Retinal pigment epithelial cell (primary cell): ENCODE results near the gene MCTP1.
"Not testable (repeated sequence)": the region's sequence is repeated elsewhere in the genome, so short reads cannot be mapped to it uniquely, and the experiment has no call there.

Experiments used
- DNase-seq: peaks from one replicate; pipeline ENCODE4 v3.0.0-alpha.2; 2010; ENCODE audit warnings: low read depth
- H3K4me3 ChIP-seq: 2 replicates; pipeline ENCODE4 v1.5.1; 2011; ENCODE audit warnings: mild to moderate bottlenecking, low read length, control low read depth, moderate library complexity
- TF ChIP-seq, protein P1 (sequence below): conservative IDR thresholded peaks from 2 replicates; pipeline ENCODE4 v1.5.1; 2011; ENCODE audit warnings: low read depth, low read length, control low read depth, inconsistent platforms

MCTP1 gene

GRCh38 chr5:94968507-94969095 is 316.3 kb downstream of the MCTP1 start:
- DNase-seq, result peak; percentile 47

GRCh38 chr5:94967525-94967924 is 317.4 kb downstream of the MCTP1 start:
- TF ChIP-seq, protein P1, sequence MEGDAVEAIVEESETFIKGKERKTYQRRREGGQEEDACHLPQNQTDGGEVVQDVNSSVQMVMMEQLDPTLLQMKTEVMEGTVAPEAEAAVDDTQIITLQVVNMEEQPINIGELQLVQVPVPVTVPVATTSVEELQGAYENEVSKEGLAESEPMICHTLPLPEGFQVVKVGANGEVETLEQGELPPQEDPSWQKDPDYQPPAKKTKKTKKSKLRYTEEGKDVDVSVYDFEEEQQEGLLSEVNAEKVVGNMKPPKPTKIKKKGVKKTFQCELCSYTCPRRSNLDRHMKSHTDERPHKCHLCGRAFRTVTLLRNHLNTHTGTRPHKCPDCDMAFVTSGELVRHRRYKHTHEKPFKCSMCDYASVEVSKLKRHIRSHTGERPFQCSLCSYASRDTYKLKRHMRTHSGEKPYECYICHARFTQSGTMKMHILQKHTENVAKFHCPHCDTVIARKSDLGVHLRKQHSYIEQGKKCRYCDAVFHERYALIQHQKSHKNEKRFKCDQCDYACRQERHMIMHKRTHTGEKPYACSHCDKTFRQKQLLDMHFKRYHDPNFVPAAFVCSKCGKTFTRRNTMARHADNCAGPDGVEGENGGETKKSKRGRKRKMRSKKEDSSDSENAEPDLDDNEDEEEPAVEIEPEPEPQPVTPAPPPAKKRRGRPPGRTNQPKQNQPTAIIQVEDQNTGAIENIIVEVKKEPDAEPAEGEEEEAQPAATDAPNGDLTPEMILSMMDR, result no peak
- H3K4me3 ChIP-seq, result no peak overlapping the region
- no peak for DNase-seq

More at GRCh38 chr5:94968507-94969095, 316.3 kb downstream of the MCTP1 start:
- TF ChIP-seq, protein P1, result peak; percentile 72
- no peak overlapping the region for H3K4me3 ChIP-seq

DNA sequence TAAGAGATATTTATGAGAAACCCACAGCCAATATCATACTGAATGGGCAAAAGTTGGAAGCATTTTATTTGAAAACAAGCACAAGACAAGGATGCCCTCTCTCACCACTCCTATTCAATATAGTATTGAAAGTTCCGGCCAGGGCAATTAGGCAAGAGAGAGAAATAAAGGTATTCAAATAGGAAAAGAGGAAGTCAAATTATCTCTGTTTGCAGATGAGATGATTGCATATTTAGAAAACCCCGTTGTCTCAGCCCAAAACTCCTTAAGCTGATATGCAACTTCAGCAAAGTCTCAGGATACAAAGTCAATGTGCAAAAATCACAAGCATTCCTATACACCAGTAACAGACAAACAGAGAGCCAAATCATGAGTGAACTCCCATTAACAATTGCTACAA is 325.6 kb downstream of the MCTP1 start:
- not testable (repeated sequence) for DNase-seq, H3K4me3 ChIP-seq

DNA sequence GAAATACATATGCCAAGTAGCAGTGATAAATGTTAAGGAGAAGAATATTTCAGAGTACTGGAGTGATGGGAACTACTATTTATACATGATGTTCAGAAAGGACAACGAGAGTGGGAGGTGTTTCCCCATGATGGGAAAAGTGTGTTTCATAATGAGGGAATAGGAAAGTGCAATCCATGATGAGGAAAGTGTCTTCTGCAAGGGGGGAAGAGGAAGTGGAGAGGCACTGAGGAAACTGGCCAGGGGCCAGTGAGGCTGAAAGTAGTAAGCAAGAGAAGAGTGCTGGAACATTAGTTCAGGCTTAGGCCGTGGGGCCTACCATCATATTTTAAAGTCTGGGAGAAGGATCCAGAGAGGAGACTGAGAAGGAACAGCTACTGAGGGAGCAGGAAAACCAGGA is 339.2 kb downstream of the MCTP1 start:
- no peak for DNase-seq
- no peak overlapping the region for H3K4me3 ChIP-seq
- TF ChIP-seq, protein P1, result no peak

GRCh38 chr5:94944160-94944559 is 340.7 kb downstream of the MCTP1 start:
- no peak overlapping the region for H3K4me3 ChIP-seq
- TF ChIP-seq, protein P1, result no peak
- DNase-seq, result no peak

DNA sequence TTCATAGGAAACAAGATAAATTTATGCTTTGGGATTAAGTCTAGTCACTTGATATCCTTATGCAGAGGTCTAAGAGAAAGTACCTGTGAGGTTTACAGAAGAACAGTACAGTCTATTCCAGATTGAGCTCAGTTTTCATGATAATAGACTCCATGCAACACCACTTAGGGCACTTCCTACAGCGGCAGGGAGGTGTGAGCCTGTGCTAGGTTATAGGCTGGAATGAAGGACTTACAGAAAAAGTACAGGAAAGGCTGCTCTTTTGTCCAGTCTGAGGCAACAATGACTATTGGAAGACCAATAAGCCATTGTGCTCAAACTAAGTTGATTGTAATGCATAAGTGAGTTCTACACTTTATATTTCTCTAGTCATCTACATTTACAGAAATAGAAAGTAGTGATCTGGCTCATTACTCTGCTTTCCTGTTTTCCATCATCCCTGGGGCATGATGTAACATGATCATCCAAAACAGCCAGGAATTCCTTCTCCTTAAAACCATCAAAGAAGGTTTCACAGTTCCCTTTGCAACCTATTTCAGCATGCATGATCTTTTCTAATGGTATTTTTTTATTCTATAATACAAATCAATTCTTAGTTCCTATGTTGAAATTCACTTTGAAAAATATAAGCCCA is 343.7 kb downstream of the MCTP1 start:
- DNase-seq, result no peak
- TF ChIP-seq, protein P1, result no peak

DNA sequence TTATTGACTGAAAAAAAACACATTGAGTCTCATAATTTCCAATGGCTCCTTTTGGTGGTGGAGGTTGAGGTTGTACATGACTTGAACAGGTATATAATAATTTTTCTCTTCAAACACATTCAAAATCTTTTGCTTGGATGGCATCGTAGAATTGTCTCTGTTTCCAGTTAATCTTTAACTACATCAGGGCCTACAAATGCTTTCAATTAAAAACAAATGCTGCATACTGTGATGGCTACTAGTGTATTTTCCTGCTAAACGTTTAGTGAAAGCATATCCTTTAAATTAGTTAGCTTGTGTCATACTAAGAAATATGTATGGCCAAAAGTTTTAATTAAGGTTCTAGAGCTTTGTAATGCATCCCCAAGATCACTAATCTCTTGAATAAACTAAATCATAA is 352.6 kb downstream of the MCTP1 start:
- TF ChIP-seq, protein P1, result no peak
- DNase-seq, result no peak

More for the DNA sequence above, 343.7 kb downstream of the MCTP1 start:
- no peak overlapping the region for H3K4me3 ChIP-seq

More for the DNA sequence above, 352.6 kb downstream of the MCTP1 start:
- no peak overlapping the region for H3K4me3 ChIP-seq
